ENCODE data around the gene THAP12.

The THAP12 gene

DNA sequence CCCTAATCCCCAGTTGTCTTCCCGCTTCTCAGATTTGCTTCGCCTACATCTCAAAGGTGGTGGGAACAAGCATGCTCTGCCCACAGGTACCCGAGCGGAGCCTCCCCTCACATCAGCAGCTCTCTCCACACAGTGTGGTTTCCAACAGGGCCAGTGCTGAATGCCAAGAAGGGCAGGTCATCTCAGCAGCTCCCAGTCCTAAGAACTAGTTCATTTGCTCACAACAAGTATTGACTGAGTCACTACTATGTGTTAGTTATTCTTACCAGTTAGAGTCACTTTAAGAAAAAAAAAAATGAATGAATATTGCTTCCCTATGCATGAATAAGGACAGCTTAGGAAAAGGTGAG lies 66.2 kb downstream of the THAP12 start:
- Histone ChIP-seq H3K4me3 (ENCODE audit: low read depth, low read length) (no peak overlapping the region), H3K36me3 (no peaks in the 10 kb centered on the region), H3K27ac (no peak overlapping the region), H3K9me3 (ENCODE audit: severe bottlenecking) (no peaks in the 10 kb centered on the region), H3K27me3 (ENCODE audit: insufficient read depth, low read depth, severe bottlenecking) (no peaks in the 10 kb centered on the region)
- DNase-seq: no peak
- TF ChIP-seq, protein P1, sequence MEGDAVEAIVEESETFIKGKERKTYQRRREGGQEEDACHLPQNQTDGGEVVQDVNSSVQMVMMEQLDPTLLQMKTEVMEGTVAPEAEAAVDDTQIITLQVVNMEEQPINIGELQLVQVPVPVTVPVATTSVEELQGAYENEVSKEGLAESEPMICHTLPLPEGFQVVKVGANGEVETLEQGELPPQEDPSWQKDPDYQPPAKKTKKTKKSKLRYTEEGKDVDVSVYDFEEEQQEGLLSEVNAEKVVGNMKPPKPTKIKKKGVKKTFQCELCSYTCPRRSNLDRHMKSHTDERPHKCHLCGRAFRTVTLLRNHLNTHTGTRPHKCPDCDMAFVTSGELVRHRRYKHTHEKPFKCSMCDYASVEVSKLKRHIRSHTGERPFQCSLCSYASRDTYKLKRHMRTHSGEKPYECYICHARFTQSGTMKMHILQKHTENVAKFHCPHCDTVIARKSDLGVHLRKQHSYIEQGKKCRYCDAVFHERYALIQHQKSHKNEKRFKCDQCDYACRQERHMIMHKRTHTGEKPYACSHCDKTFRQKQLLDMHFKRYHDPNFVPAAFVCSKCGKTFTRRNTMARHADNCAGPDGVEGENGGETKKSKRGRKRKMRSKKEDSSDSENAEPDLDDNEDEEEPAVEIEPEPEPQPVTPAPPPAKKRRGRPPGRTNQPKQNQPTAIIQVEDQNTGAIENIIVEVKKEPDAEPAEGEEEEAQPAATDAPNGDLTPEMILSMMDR (IDR thresholded peaks at IDR 0.05; ENCODE audit: low read depth, low read length): no peak

DNA sequence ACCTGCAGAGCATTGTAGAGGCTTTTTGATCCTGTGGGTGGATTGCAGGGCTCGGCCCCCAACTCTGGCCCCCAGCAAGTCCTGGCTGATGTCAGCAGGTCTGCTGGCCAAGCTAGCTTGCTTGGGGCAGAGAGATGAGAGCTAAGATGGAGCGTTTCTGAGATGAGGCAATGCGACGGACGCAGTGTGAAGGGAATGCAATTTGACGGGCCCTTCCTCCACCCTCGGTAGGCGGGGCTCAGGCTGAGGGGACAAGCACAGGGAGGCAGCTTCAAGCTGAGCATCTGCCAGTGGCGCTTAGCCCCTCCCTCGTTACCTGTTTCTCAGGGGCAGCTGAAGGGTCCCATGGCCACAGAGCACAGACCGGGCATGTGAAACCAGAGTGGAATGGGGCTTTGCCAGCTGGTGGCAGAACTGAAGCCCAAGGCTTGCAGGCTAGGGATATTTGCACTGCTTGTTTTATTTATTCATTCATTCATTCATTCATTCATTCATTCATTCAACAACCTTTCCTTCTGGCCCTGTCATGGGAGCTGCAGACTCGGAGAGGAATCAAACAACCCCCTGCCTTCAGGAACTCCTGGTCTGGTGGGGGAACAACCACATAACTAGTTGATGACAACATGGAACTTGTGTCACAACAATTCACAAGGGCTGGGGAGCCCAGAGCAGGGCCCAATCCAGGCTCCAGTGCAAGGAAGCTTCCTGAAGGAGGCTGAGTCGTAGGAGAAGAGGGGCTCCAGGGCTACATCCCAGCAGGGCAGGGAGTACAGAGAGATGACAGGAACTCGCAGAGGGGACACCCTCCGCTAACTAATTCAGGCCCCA lies 66.8 kb downstream of the THAP12 start:
- Histone ChIP-seq H3K4me3 (ENCODE audit: low read depth, low read length) (no peak overlapping the region), H3K36me3 (no peaks in the 10 kb centered on the region), H3K27me3 (ENCODE audit: insufficient read depth, low read depth, severe bottlenecking) (no peaks in the 10 kb centered on the region), H3K9me3 (ENCODE audit: severe bottlenecking) (no peaks in the 10 kb centered on the region), H3K27ac (no peak overlapping the region)
- TF ChIP-seq, protein P1 (IDR thresholded peaks at IDR 0.05; ENCODE audit: low read depth, low read length): no peak
- DNase-seq: no peak

DNA sequence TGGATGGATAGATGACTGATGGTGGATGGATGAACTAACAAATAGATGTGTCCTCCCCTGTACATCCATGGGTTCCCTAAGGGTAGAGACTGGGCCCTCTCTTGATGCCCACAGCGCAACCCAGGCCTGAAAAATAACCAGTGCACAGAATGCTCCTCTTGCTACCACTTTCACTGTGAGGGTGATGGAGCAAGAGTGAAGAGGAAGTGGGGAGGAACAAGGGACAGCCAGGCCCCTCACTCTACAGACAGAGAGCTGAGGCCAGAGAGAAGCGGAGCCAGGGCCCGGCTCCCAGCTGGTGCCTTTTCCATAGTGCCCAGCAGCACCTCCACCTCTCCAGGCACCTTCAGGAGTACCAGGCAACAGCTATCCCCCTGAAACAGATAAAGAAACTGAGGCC lies 67.7 kb downstream of the THAP12 start:
- TF ChIP-seq, protein P1 (IDR thresholded peaks at IDR 0.05; ENCODE audit: low read depth, low read length): no peak
- H3K27me3 ChIP-seq (ENCODE audit: insufficient read depth, low read depth, severe bottlenecking): no peaks in the 10 kb centered on the region
- no peak for DNase-seq
- no peak overlapping the region for H3K27ac ChIP-seq
- H3K4me3 ChIP-seq (ENCODE audit: low read depth, low read length): no peak overlapping the region
- no peaks in the 10 kb centered on the region for H3K36me3 ChIP-seq
- H3K9me3 ChIP-seq (ENCODE audit: severe bottlenecking): no peaks in the 10 kb centered on the region

DNA sequence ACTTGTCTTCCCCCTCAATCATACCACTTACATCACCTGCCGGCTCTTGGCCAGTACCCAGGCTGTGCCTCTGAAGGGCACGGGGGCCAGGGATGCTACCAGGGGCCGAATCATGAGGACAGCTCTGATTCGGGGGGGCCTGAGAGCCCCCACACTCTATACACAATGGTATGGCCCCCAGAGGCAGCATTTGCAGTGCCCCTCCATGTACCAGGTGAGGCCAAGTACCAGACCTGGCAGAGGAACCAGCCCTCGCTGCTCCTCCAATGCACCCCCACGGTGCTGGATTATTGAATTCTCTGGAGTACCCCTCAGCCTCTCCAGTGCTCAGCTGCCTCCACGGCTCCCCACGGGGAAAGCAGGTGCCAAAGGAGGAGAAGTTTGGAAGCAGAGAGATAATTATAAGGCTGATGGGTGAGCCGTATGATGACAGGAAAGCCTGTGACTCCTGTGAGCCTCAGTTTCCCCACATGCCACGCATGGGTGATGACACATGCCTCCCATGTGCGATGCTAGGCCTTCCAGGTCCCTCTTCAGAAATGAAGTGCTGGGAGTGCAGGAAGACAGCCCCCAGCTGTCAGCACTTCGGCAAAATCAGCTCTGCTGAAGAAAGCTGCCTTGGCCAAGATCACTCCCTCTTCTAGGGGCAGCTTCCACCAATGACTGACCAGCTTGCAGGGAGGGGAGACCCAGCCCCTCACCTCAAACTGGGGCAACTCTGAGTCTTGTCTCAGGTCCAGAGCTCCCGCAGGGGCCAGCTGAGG lies 69.9 kb downstream of the THAP12 start:
- Histone ChIP-seq H3K36me3 (no peaks in the 10 kb centered on the region), H3K4me3 (ENCODE audit: low read depth, low read length) (no peak overlapping the region), H3K9me3 (ENCODE audit: severe bottlenecking) (no peaks in the 10 kb centered on the region), H3K27me3 (ENCODE audit: insufficient read depth, low read depth, severe bottlenecking) (no peaks in the 10 kb centered on the region), H3K27ac (no peak overlapping the region)
- TF ChIP-seq, protein P1 (IDR thresholded peaks at IDR 0.05; ENCODE audit: low read depth, low read length): no peak
- no peak for DNase-seq

DNA sequence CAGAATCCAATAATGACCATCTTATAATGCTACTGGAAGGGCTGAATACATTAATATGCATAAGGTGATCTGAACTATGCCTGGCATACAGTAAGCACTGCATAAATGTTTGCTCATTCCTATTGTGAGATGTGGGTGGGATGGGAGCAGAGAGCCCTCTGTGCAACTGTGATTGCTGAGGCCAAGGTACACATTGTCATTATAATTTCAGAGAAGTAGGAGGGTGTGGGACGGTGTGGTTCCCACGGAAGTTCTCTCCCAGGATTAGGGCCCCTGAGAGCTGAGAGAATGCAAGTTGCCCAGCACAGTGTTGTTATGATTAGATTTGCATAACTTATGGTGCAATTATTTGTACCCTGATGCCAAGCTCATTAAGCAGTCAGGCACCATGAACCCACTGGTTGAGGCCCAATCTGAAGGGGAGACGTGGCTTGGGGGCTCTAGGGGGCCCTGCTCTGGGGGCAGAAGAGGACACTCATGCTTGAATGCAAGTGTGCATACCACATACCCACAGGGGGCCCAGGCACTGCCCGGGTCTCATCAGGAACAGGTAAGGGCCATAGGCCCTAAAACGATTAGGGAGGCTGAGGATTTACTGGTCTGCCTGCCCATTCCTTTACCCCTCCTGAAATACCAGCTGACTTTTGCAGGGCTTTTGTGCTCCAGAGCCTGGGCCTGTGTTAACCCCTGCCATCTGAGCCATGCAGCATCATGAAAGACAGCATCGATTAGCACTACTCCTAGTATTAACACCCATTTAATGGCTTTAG lies 72.8 kb downstream of the THAP12 start:
- Histone ChIP-seq H3K9me3 (ENCODE audit: severe bottlenecking) (no peaks in the 10 kb centered on the region), H3K36me3 (no peaks in the 10 kb centered on the region), H3K27me3 (ENCODE audit: insufficient read depth, low read depth, severe bottlenecking) (no peaks in the 10 kb centered on the region), H3K27ac (no peak overlapping the region), H3K4me3 (ENCODE audit: low read depth, low read length) (no peak overlapping the region)
- TF ChIP-seq, protein P1 (IDR thresholded peaks at IDR 0.05; ENCODE audit: low read depth, low read length): no peak
- no peak for DNase-seq

Data from WERI-Rb-1 (cell line).